ENCODE measurements around the gene MLXIP. TPM values are rescaled to one million over a fixed set of nuclear protein-coding genes. Genes with fewer than 3 reads are reported as not detected.
A peak's percentile ranks its signal among the peaks of the same experiment; 100 is the strongest.

The MLXIP gene
- total and polyA plus RNA-seq, 4 donors = 10.3 to 65.1 (median 44.4) TPM

DNA sequence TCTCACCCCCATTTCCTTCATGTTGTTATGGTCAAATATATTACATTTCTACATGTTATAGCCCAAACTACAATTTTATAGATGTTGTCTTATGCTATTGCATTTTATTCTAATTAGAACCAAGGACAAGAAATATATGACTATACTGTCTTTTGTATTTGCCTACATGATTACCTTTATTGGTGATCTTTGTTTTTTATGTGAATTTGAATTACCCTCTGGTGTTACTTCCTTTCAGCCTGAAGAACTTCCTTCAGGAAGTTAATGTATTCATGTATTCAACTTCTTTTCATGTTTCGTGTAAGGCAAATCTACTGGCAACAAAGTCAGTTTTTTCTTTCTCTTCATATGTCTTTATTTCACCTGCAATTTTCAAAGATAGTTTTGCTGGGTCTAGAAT is 116.2 kb downstream of the MLXIP start:
- no peak for DNase-seq
- no peaks in the 10 kb centered on the region for H3K4me1 ChIP-seq (ENCODE audit: control insufficient read depth in 1 of 2, insufficient read depth in 2 of 2, low read length in 2 of 2)
- no peaks in the 10 kb centered on the region for H3K27me3 ChIP-seq (ENCODE audit: control insufficient read depth in 1 of 2, insufficient read depth in 2 of 2, low read length in 1 of 2)
- H3K4me3 ChIP-seq (ENCODE audit: low read length in 2 of 2) = no peak overlapping the region
- H3K36me3 ChIP-seq (ENCODE audit: control insufficient read depth in 1 of 2, insufficient read depth in 2 of 2, low read length in 1 of 2) = no peaks in the 10 kb centered on the region
- no peaks in the 10 kb centered on the region for H3K9me3 ChIP-seq (ENCODE audit: control insufficient read depth, low read length)
- H3K27ac ChIP-seq (ENCODE audit: low read depth in 1 of 2, low read length in 2 of 2) = no peak overlapping the region
- WGBS, 2 donors = 84 to 86% methylated on average over 1 of the region's 1 CpG
- ATAC-seq (ENCODE audit: low FRiP score) = no peak
- intact Hi-C loops (cut with DNase I) = no loop called here

DNA sequence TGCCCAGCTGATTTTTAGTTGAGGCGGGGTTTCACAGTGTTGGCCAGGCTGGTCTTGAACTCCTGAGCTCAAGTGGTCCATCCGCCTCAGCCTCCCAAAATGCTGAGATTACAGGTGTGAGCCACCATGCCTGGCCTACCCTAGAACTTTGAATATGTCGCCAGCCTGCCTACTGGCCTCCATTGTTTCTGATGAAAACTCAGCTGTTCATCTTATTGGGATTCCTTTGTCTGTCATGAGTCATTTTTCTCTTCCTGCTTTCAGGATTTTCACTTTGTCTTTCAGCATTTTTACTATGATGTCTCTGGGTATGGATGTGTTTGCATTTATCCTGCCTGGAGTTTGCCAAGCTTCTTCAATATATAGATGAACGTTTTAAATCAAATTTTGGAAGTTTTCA is 116.8 kb downstream of the MLXIP start:
- H3K4me3 ChIP-seq (ENCODE audit: low read length in 2 of 2) = no peak overlapping the region
- H3K9me3 ChIP-seq (ENCODE audit: control insufficient read depth, low read length) = no peaks in the 10 kb centered on the region
- no peaks in the 10 kb centered on the region for H3K36me3 ChIP-seq (ENCODE audit: control insufficient read depth in 1 of 2, insufficient read depth in 2 of 2, low read length in 1 of 2)
- no peaks in the 10 kb centered on the region for H3K4me1 ChIP-seq (ENCODE audit: control insufficient read depth in 1 of 2, insufficient read depth in 2 of 2, low read length in 2 of 2)
- no peak overlapping the region for H3K27ac ChIP-seq (ENCODE audit: low read depth in 1 of 2, low read length in 2 of 2)
- intact Hi-C loops (cut with DNase I) = no loop called here
- peak in 1 of 2 donors; percentile 7 for DNase-seq
- ATAC-seq (ENCODE audit: low FRiP score) = no peak
- no peaks in the 10 kb centered on the region for H3K27me3 ChIP-seq (ENCODE audit: control insufficient read depth in 1 of 2, insufficient read depth in 2 of 2, low read length in 1 of 2)
- 89 to 92% methylated on average over 4 of the region's 4 CpGs for WGBS, 2 donors

Other genes starting within 250 kb of the MLXIP start
- gene HPD, start 219.9 kb upstream of the MLXIP start, total RNA-seq = 1 to 10 TPM; 3.1 to 5.2 TPM
- 10 to 100 TPM in 1 of 2 donors, 1 to 10 TPM in 1; 6.6 to 14.4 TPM for gene HPD, start 219.9 kb upstream of the MLXIP start, polyA plus RNA-seq
- gene PSMD9, start 190.0 kb upstream of the MLXIP start, total RNA-seq = 10 to 100 TPM; 37.2 to 42.3 TPM
- gene PSMD9, start 190.0 kb upstream of the MLXIP start, polyA plus RNA-seq = 10 to 100 TPM; 39.4 to 81.8 TPM
- gene CFAP251, start 160.2 kb upstream of the MLXIP start, total RNA-seq = 1 to 10 TPM; 2.8 to 3.9 TPM
- 1 to 10 TPM in 1 of 2 donors, under 1 TPM in 1; 0.88 to 1.6 TPM for gene CFAP251, start 160.2 kb upstream of the MLXIP start, polyA plus RNA-seq
- 1 to 10 TPM; 6.2 to 6.3 TPM for gene BCL7A, start 56.9 kb upstream of the MLXIP start, total RNA-seq
- gene BCL7A, start 56.9 kb upstream of the MLXIP start, polyA plus RNA-seq = 1 to 10 TPM; 1.1 to 2.7 TPM
- not detected for gene IL31, start 95.5 kb downstream of the MLXIP start, total RNA-seq
- not detected for gene IL31, start 95.5 kb downstream of the MLXIP start, polyA plus RNA-seq
- not detected for gene LRRC43, start 104.4 kb downstream of the MLXIP start, total RNA-seq
- gene LRRC43, start 104.4 kb downstream of the MLXIP start, polyA plus RNA-seq = not detected
- gene B3GNT4, start 125.0 kb downstream of the MLXIP start, total RNA-seq = not detected
- gene B3GNT4, start 125.0 kb downstream of the MLXIP start, polyA plus RNA-seq = under 1 TPM in 1 of 2 donors, not detected in 1; 0.38 TPM
- gene DIABLO, start 147.3 kb downstream of the MLXIP start, total RNA-seq = 10 to 100 TPM; 26.5 to 28.7 TPM
- gene DIABLO, start 147.3 kb downstream of the MLXIP start, polyA plus RNA-seq = 10 to 100 TPM; 31.7 to 42.3 TPM
- 10 to 100 TPM; 14.4 to 14.5 TPM for gene VPS33A, start 187.7 kb downstream of the MLXIP start, total RNA-seq
- gene VPS33A, start 187.7 kb downstream of the MLXIP start, polyA plus RNA-seq = 1 to 10 TPM; 8.9 to 9.0 TPM